ENCODE data around the gene CYB561D1.

CYB561D1 gene

GRCh38 chr1:109542657-109543056, 48.8 kb downstream of the CYB561D1 start:
- no peak overlapping the region for H3K9ac ChIP-seq (ENCODE audit: low read length)
- H3K4me2 ChIP-seq (ENCODE audit: low read depth, low read length): no peak overlapping the region
- H3K27ac ChIP-seq (ENCODE audit: low read length): no peak overlapping the region
- TF ChIP-seq EZH2 (optimal IDR thresholded peaks at IDR 0.05; ENCODE audit: low read depth, low read length) (no peak), CTCF (IDR thresholded peaks at IDR 0.05; ENCODE audit: low read length) (no peak), EZH2phosphoT487 (IDR thresholded peaks at IDR 0.05; ENCODE audit: low read length) (no peak)
- no peaks in the 10 kb centered on the region for H3K27me3 ChIP-seq (replicated peaks; ENCODE audit: insufficient read depth, low read length)
- no peaks in the 10 kb centered on the region for H3K36me3 ChIP-seq (replicated peaks; ENCODE audit: insufficient read depth, low read length)
- H3K4me3 ChIP-seq (ENCODE audit: low read length): no peak overlapping the region
- H3K9me3 ChIP-seq (replicated peaks; ENCODE audit: insufficient read depth, low read length): no peaks in the 10 kb centered on the region
- peaks cover 6% of the 10 kb centered on the region; the same call in 1 of the 2 replicates for H3K4me1 ChIP-seq (ENCODE audit: low read length)
- H3F3A ChIP-seq (ENCODE audit: insufficient read depth, low read length): peaks cover 6% of the 10 kb centered on the region
- H3K79me2 ChIP-seq (ENCODE audit: low read length): peaks cover 11% of the 10 kb centered on the region
- DNase-seq: no peak
- no peaks in the 10 kb centered on the region for H4K20me1 ChIP-seq (ENCODE audit: insufficient read depth, low read length)
- no peak overlapping the region for H2AFZ ChIP-seq (ENCODE audit: low read length)
- H3K9me2 ChIP-seq (replicated peaks; ENCODE audit: insufficient read depth, low read length): no peaks in the 10 kb centered on the region

DNA sequence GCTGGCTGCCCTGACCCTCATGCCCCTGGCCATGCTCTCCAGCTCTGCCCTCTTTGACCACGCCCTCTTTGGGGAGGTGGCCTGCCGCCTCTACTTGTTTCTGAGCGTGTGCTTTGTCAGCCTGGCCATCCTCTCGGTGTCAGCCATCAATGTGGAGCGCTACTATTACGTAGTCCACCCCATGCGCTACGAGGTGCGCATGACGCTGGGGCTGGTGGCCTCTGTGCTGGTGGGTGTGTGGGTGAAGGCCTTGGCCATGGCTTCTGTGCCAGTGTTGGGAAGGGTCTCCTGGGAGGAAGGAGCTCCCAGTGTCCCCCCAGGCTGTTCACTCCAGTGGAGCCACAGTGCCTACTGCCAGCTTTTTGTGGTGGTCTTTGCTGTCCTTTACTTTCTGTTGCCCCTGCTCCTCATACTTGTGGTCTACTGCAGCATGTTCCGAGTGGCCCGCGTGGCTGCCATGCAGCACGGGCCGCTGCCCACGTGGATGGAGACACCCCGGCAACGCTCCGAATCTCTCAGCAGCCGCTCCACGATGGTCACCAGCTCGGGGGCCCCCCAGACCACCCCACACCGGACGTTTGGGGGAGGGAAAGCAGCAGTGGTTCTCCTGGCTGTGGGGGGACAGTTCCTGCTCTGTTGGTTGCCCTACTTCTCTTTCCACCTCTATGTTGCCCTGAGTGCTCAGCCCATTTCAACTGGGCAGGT, 49.5 kb downstream of the CYB561D1 start:
- Histone ChIP-seq H3K4me2 (ENCODE audit: low read depth, low read length) (no peak overlapping the region), H3K79me2 (ENCODE audit: low read length) (peaks cover 12% of the 10 kb centered on the region), H3K27ac (ENCODE audit: low read length) (no peak overlapping the region), H4K20me1 (ENCODE audit: insufficient read depth, low read length) (no peaks in the 10 kb centered on the region), H3K4me1 (ENCODE audit: low read length) (peaks cover 6% of the 10 kb centered on the region; the same call in 1 of the 2 replicates), H3K27me3 (replicated peaks; ENCODE audit: insufficient read depth, low read length) (no peaks in the 10 kb centered on the region), H3K36me3 (replicated peaks; ENCODE audit: insufficient read depth, low read length) (no peaks in the 10 kb centered on the region), H3K9ac (ENCODE audit: low read length) (no peak overlapping the region), H3K4me3 (ENCODE audit: low read length) (no peak overlapping the region), H3K9me2 (replicated peaks; ENCODE audit: insufficient read depth, low read length) (no peaks in the 10 kb centered on the region), H3F3A (ENCODE audit: insufficient read depth, low read length) (peaks cover 12% of the 10 kb centered on the region), H3K9me3 (replicated peaks; ENCODE audit: insufficient read depth, low read length) (no peaks in the 10 kb centered on the region), H2AFZ (ENCODE audit: low read length) (no peak overlapping the region)
- no peak for TF ChIP-seq EZH2phosphoT487 (IDR thresholded peaks at IDR 0.05; ENCODE audit: low read length)
- TF ChIP-seq CTCF (IDR thresholded peaks at IDR 0.05; ENCODE audit: low read length): no peak
- TF ChIP-seq EZH2 (optimal IDR thresholded peaks at IDR 0.05; ENCODE audit: low read depth, low read length): no peak
- DNase-seq: no peak

- Histone ChIP-seq H3K4me1 (ENCODE audit: low read length) (peaks cover 6% of the 10 kb centered on the region; the same call in 1 of the 2 replicates), H3K79me2 (ENCODE audit: low read length) (peaks cover 19% of the 10 kb centered on the region), H3K9ac (ENCODE audit: low read length) (no peak overlapping the region), H3F3A (ENCODE audit: insufficient read depth, low read length) (peaks cover 12% of the 10 kb centered on the region), H3K9me3 (replicated peaks; ENCODE audit: insufficient read depth, low read length) (no peaks in the 10 kb centered on the region), H3K4me2 (ENCODE audit: low read depth, low read length) (no peak overlapping the region), H3K9me2 (replicated peaks; ENCODE audit: insufficient read depth, low read length) (no peaks in the 10 kb centered on the region), H4K20me1 (ENCODE audit: insufficient read depth, low read length) (no peaks in the 10 kb centered on the region), H2AFZ (ENCODE audit: low read length) (no peak overlapping the region), H3K4me3 (ENCODE audit: low read length) (no peak overlapping the region), H3K27ac (ENCODE audit: low read length) (no peak overlapping the region), H3K27me3 (replicated peaks; ENCODE audit: insufficient read depth, low read length) (no peaks in the 10 kb centered on the region), H3K36me3 (replicated peaks; ENCODE audit: insufficient read depth, low read length) (no peaks in the 10 kb centered on the region)
- DNase-seq: no peak
- no peak for TF ChIP-seq EZH2 (optimal IDR thresholded peaks at IDR 0.05; ENCODE audit: low read depth, low read length)
- TF ChIP-seq EZH2phosphoT487 (IDR thresholded peaks at IDR 0.05; ENCODE audit: low read length): no peak
- no peak for TF ChIP-seq CTCF (IDR thresholded peaks at IDR 0.05; ENCODE audit: low read length)
These were observed 50.3 kb downstream of the CYB561D1 start for GRCh38 chr1:109543988-109544735.
